ENCODE results near the gene PCBP2.
"Not testable (repeated sequence)": the region's sequence is repeated elsewhere in the genome, so short reads cannot be mapped to it uniquely, and the experiment has no call there.

The PCBP2 gene

GRCh38 chr12:53472056-53472582, 20.2 kb downstream of the PCBP2 start:
- DNase-seq (ENCODE audit: low spot score), result no peak

DNA sequence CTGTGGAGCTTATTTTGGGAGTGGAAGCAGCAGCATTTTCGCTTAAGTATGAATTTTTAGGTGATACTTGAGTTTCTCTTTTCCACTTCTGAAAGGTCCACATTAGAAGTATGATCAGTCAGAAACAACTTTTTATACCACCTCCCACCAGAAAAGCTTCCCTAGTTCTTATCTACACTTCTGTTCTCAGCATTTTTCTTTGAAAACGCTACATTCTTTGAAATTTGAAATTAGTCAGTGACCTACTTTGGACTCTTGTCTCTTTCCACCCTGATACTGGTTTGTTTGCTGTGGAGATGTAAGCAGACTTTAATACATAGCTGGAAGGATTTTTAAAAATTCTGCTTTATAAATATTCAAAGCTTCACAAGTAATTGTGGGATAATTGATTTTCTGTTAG, 22.2 kb downstream of the PCBP2 start:
- DNase-seq (ENCODE audit: low spot score), result no peak

- DNase-seq (ENCODE audit: low spot score), result no peak
These were observed 22.9 kb downstream of the PCBP2 start for GRCh38 chr12:53474819-53475218.

GRCh38 chr12:53476769-53477209, 24.9 kb downstream of the PCBP2 start:
- DNase-seq (ENCODE audit: low spot score), result no peak

DNA sequence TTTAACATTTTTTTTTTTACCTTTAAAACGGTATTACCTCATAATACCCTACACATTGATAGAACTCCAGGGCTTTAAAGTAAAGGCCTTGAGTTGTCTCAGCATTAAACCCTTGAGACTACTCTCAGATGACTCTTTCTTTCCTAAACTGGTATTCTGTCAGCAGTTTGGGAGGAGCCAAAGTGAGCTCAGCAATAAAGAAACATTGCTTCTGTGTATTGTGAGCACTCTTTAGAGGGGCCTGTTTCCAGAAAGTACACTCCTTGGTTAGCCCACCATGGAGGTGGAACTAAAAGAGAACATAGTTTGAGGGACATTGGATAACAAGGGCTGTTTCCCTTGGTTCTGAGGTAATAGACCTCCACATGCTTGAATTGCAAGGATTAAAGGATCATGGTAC, 27.0 kb downstream of the PCBP2 start:
- DNase-seq (ENCODE audit: low spot score), result no peak

GRCh38 chr12:53479331-53479730, 27.4 kb downstream of the PCBP2 start:
- no peak for DNase-seq (ENCODE audit: low spot score)

DNA sequence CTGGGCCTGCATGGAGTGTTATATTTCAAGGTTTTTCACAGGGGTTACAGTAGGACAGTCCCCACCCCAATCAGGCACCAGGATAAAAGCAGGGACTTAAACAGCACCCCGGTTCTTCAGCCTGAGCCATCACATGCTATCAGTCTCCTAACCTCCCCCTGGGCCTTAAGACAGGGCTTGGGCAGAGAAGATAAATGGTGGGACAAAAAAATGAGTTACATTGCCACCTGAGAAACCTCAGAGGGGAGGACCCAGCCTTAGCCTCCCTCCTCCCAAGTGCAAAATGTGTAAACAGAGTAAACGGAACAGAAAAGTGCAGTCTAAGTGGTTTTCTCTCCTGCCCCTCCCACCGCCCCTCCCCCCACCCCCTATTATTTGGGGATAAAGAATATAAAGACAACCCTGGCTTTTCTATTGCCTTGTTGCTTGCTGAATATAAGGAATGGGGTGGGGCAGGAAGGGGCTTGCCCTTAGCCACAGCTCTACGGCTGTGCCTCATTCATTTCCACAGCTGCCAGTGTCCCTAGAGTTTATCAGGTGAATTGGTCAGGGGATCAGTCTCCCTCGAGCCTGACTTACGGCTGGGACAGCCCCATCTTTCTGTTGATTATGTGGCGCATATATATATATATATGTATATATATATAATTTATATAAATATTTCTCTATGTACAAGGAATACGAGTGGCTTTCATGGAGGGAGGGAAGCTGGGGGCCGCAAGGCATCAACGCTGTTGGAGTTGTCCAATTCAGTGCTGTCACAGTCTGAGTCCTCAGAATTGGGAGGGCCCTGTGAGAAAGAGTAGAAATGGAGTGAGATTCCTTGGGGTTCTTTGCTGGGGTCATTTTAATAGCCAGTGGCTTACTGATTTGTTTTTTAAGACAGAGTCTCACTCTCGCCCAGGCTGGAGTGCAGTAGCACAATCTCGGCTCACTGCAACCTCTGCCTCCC, 28.9 kb downstream of the PCBP2 start:
- no peak for DNase-seq (ENCODE audit: low spot score)

DNA sequence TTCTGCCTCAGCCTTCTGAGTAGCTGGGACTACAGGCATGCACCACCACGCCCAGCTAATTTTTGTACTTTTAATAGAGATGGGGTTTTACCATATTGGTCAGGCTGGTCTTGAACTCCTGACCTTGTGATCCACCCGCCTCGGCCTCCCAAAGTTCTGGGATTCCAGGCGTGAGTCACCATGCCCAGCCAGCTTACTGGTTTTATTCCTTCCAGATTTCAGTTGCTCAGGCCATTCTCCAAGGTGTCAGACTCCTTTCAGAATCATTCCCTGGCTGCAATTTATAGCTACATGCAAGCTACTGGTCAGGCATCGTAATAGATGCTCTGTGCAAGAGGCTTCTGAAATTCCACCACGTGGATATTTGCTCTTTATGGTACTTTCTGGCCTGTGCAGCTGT, 29.6 kb downstream of the PCBP2 start:
- DNase-seq (ENCODE audit: low spot score), result not testable (repeated sequence)

GRCh38 chr12:53481939-53482586, 30.2 kb downstream of the PCBP2 start:
- no peak for DNase-seq (ENCODE audit: low spot score)

DNA sequence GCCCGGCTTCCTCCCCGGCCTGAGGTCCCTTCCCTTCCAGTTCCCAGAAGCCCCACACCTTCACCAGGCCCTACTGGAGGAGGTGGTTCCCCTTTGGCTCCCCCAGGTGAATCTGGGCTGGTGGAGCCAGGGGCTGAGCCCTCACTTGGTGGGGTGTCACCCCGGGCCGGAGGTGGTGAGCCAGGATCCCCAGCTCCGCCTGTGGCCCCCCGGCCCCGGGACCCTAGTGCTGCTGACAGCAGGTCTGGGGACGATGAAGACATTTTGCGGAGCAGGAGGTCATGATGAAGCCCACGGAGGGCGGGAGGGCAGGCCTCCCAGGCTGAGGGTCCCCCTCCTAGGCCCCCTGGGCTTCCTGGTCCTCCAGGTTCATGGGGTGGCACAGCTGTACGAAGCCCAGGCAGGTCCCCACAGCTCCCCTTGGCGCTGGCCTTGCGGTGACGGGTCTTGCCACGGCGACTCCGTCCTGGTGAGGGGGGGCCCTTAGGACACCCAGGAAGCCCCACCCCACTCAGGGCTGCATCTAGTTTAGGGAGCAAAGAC, 30.8 kb downstream of the PCBP2 start:
- no peak for DNase-seq (ENCODE audit: low spot score)

DNA sequence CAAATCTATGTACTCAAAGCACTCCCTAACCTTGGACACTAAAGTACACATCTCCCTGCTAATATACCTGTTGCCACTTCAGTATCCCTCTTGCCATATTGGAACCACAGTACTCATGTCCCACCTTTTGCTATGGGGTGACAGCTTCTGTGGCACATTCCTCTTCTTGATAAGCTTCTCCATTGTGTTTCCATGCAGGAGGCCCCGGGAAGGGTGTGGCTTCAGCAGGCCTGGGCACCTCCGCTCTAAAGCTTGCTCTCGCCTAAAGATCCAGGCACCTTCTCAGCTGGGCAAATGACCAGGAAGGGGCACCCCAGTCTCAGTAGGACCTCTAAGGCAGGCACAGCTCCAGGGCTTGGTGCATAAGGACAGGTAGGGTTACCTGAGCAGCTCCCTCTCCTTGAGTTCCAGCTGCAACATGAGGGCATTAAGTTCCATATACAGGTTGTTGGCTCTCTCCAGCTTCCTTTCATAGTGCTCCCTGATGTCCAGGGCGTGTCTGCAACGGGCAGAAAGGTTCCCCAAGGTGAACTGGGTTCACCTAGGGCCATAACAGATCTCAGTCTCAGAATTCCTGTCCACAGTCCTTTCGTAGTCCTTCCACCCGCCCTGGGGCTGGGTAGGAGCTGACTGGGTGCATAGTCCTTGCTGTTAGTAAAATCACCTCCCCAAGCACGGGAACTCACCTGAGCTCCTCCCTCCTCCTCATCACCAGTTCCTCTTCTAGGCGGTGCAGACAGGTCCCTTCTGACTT, 31.5 kb downstream of the PCBP2 start:
- no peak for DNase-seq (ENCODE audit: low spot score)

- no peak for DNase-seq (ENCODE audit: low spot score)
These were observed 32.1 kb downstream of the PCBP2 start for GRCh38 chr12:53483979-53484377.

GRCh38 chr12:53484686-53485575, 33.0 kb downstream of the PCBP2 start:
- no peak for DNase-seq (ENCODE audit: low spot score)

DNA sequence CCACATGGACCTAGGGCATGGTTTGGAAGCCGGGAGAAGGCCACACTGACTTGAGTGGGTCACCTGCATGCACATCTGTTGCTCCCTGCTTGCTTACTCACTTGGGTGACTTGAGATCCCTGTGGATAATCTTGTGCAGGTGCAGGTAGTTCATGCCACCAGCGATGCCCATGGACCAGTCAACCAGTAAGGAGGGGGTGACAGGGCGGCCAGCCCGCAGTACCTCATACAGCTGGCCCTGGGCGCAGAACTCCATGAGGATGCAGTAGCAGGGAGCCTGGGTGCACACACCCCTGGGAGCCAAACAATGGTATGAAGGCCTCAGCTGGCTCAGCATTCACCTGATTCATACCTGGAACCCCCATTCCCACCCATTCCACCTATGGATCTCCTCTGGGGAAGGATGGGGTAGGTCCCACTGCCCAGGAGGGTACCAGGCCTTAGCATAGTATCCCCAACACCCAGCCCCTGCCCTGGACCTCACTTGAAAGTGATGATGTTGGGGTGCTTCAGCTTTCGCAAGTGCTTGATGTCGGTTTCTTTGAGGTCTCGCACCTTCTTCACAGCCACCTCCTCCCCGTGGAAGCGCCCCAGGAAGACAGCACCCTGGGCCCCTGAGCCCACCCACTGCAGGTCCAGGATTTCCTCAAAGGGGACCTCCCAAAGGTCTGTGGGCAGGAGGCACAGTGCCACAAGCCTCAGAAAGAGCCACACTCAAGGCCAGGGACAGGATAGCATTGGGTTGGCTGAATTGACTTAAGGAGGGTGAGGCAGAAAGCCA, 34.2 kb downstream of the PCBP2 start:
- DNase-seq (ENCODE audit: low spot score), result no peak

DNA sequence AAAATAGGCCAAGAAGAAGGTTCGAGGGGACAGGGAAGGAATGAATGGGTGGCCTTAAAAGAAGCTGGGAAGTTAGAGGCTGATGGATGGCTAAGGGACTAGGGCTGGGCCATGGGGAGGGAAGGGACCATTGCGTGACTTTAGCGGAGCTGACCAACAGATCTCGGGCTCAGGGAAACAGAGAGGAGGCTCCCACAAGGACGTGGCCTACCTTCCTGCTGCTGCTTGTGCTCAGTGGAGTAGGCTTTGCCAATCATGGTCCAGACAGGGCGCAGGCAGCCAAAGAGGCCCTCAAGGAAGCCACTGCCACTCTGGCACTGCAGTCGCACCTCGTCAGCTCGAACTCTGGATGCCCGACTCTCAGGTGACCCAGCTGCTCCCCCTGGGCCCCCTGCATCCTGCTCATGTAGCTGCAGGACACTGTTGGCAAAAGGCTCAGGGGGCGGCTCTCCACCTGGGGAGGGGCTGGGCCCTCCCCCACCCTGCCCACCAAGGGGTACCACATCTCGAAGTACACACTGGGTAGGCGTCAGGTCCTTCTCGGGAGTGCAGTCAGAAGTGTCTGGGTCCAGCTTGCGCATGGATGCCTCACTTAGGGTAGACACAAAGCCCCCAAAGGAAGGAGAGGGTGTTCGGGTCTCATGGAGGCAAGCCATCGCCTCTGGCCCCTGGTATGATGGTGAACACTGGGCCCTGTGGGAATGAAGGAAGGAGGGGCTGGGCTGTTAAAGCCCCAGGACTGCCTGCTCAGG, 35.0 kb downstream of the PCBP2 start:
- no peak for DNase-seq (ENCODE audit: low spot score)

DNA sequence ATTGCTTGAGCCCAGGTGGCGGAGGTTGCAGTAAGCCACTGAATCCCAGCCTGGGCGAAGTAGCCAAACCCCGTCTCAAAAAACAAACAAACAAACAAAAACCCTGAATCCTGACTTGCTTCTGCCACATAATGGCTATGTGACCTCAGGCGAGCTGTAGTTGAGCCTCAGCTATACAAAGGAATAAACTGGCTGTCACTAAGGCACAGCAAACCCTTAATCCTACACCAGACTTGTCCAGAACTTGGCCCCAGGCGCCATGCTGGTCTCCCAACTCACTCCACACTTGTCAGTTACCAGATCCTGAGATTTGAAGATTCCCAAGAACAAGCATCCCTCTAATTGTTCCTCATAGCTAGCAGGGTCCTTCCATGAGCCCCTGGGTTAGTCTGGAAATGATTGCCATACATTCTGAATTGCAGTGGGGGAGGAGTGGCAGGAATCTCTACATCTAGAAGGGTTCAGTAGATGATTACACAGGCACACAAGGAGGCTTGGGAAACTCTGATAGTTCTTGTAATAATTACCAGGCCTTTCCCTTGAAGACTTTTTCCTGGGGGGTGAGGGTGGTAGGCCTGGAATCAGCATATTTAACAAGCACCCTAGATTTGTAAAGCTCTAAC, 37.5 kb downstream of the PCBP2 start:
- DNase-seq (ENCODE audit: low spot score), result no peak

- no peak for DNase-seq (ENCODE audit: low spot score)
These were observed 40.3 kb downstream of the PCBP2 start for GRCh38 chr12:53492188-53492587.

DNA sequence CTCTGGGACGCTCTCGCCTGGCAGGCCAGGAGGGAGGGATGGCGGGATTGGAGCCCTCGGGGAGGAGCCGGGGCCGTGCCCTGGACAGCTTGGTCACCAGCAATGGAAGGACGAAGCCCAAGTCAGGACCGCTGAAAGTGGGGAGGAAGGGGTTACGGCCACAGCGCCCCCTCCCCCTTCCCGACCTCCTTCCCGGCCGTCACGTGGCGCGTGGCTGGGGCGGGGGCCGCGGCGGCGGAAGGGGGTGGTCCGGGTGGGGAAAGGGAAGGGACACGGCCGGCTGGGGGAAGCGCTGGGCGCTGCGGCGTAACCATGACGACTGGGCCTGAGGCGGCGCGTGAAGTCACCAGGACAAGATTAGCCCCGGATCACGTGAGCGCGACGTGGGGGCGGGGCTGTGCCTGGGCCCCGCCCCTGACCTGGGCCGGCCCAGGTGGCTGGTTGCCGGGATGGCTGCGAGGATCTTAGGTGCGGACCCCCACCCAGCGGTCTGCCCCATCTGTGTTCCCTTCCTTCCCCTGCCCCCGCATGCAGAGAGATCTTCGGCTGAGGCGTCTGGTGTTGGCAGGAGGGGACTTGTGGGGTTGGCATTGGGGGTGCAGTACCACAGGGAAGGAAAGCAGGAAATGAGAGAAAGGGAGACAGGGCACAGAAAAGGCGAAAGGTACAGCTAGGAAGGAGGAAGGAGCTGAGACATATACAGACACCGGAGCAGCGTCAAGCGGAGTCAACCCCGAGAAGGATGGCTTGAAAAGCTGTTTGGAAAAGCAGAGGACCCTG, 41.1 kb downstream of the PCBP2 start:
- DNase-seq (ENCODE audit: low spot score), result peak; percentile 91

Data from putamen (tissue), 1 donor.